Myocyte (in vitro differentiated cells): ENCODE data around the gene ECI2. TPM values are rescaled to one million over a fixed set of nuclear protein-coding genes. Genes with fewer than 3 reads are reported as not detected.

Source experiments
- DNase-seq: peaks from one replicate; pipeline ENCODE4 v3.0.0-alpha.2; 2012; ENCODE audit warnings: low read depth
- polyA plus RNA-seq: library from polyadenylated mRNA; unstranded; fragments of >200 nt; gene quantifications from one replicate; pipeline ENCODE4 v1.2.1, GENCODE V29; 2012; ENCODE audit warnings: missing spikeins
- total RNA-seq: library from RNA; depleted of rRNA; stranded (reverse); fragments of >200 nt; gene quantifications from 2 replicates; pipeline ENCODE4 v1.2.3, GENCODE V29; 2014

Gene ECI2, protein sequence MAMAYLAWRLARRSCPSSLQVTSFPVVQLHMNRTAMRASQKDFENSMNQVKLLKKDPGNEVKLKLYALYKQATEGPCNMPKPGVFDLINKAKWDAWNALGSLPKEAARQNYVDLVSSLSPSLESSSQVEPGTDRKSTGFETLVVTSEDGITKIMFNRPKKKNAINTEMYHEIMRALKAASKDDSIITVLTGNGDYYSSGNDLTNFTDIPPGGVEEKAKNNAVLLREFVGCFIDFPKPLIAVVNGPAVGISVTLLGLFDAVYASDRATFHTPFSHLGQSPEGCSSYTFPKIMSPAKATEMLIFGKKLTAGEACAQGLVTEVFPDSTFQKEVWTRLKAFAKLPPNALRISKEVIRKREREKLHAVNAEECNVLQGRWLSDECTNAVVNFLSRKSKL
- 46.5 and 58.4 TPM in 2 replicates for total RNA-seq
- polyA plus RNA-seq: 43.1 TPM

DNA sequence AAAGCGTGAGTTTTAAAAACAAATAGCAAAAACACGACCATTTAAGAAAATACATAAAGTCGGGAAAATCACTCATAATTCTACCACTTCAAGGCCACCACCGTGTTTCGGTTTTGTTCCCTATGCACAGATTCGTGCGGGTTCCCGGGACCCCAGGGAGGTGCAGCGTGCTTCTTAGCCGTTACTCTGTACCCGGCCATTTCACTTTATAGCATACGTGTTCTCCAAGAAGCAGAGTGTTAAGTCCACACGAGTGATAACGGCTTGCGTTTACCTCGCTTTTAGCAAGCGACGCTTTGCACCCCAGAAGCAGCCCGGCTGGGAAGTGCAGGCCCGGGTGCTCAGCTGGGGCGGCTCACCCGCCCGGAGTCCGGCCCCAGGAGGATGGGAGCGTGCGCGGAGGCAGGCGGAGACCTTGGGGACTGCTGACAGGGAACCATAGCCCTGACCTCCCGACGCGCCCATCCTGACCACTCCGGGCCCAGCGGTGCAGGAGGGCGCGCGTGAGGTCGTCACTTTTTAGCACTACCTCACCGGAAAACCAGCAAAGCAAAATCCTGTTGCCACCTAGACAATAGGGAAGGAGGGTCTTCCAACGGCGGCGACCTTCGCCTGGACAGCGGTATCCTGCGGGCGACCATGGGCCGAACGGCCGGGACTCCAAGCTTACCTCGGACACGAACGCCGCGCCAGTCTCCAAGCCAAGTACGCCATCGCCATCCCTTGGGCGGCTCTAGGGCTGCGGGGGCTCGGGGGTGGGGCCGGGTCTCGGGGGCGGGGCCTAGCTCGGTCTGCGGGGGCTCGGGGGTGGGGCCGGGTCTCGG lies at the start of gene ECI2:
Gene ECI2, minus strand, starts transcription at position 735 of the 824 bp plus-strand sequence. Its CDS starts 15 bp downstream, at position 720.
- DNase-seq: peak; percentile 78

DNA sequence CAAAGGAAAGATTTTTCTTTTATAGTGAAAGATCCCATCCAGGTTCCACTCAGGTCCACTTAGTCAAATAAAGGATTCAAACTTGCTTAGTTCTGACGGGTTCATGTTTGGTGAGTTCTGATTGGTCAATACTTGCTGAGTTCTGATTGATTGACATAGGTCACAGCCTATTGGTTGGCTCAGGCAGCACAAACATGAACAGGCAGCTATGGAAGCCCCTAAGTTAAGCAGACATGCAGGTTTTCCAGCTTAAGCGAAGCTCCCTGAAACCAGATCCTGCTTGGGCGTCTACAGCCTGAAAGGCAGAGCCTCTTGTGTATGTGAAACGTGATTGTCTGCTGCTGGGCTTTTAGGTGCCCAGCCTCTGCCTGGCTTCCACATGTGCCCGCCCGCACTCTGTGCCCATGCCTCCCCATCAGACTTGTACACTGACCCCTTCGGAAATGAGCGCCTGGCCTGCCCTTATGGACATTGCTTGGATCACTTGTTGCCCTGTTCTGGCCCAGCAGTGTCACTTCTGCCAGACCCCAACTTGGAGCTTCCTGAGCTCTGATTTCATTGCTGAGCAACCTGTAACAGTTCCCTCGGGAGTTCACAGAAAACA lies 45.4 kb upstream of the ECI2 start:
- DNase-seq: peak; percentile 45

DNA sequence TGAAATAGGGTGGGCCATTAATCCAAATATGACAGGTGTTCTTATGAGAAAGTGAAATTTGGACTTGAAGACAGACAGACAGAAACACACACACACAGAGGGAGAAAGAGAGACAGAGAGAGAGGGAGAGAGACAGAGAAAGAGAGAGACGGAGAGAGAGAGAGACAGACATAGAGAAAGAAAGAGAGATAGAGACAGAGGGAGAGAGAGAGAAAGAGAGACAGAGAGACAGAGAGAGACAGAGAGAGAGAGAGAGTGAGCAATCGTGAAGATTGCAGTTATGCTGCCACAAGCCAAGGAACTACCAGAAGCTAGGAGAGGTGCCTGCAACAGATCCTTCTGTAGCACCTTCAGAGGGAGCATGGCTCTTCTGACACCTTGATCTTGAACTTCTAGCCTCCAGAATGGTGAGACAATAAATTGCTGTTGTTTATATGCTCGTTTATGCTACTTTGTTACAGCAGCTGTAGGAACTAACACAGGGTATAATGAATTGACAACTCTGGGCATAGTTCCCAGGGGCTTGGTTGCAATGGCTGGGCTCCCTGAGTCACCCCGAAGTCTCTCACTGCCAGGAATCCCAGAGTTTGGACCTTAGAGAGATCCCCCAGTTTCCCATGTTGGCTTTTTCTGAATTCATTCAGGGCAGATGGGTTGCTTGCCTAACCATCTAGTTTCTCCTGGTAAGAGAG lies 44.7 kb upstream of the ECI2 start:
- DNase-seq: no peak

DNA sequence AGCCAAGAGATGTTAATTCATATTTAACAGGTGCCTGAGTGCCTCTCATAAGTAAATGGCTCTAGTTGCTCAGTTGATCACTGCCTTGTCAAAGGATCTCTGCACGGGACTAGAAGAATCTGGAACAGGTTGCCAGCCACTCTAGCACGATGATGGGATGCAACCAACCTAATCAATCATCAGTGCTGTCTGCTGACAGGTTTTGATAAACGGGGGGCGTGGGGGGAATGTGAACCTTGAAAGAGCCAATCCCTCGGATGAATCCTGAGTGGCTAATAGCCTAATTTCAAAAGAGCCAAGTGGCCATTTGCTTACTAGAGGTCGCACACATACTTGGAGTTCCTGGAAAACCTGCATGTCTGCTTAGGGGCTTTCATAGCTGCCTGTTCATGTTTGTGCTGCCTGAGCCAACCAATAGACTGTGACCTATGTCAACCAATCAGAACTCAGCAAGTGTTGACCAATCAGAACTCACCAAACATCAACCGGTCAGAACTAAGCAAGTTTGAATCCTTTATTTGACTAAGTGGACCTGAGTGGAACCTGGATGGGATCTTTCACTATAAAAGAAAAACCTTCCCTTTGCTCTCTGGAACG lies 43.5 kb upstream of the ECI2 start:
- DNase-seq: no peak

DNA sequence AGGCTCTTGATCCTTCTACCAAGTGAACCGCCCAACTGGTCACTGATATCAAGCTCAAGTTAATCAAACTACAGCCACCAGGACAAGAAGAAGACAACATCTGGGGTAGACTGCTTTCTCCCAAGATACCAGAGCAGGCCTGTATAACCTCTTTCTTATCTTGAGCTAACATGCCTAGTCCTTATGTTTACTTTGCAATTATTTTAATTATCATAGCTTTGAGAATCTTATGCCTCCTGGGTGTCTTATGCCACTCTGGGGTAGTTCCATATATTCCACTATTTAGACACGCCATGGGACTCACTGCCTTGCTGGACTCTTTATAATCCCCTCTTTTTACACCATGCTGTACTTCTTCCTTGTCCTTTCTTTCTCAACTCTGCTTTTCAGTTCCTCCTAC lies 41.5 kb upstream of the ECI2 start:
- no peak for DNase-seq

DNA sequence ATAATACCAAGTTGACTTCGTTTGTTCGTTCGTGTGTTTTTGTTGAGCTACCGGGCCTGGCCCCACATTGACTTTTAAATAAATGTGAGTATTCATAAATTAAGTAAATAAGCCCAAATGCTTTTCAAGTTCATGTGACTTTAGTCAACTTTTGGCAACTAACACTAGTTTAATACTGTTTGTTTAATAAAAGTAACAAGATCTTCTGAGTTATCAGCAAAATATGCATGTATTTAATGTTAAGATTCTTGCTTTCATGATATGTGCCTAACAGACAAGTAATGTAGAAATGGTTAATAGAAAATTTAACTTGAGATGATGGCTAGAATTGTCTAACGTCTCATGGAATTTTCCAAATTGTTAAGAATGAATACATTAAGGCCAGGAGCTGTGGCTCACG lies 38.7 kb upstream of the ECI2 start:
- no peak for DNase-seq

- no peak for DNase-seq
Measured at GRCh38 chr6:4172368-4172767, 37.0 kb upstream of the ECI2 start.

GRCh38 chr6:4170297-4170696 lies 34.9 kb upstream of the ECI2 start:
- no peak for DNase-seq

GRCh38 chr6:4169028-4169789 lies 33.8 kb upstream of the ECI2 start:
- no peak for DNase-seq

DNA sequence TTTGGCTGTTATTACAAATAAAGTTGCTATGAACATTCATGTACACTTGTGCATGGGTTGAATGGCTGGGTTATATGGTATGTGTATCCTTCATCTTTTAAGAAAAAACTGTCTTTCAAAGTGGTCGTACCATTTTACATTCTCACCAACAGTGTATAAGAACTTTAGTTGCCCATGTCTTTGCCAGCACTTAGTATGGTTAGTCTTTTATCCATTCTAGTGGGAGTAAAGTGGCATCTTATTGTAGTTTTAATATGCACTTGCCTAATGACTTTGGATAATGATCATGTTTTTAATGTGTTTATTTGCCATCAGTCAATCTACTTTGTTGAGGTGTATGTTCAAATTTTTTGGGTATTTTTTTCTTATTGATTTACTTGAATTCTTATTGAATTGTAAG lies 32.5 kb upstream of the ECI2 start:
- DNase-seq: no peak

DNA sequence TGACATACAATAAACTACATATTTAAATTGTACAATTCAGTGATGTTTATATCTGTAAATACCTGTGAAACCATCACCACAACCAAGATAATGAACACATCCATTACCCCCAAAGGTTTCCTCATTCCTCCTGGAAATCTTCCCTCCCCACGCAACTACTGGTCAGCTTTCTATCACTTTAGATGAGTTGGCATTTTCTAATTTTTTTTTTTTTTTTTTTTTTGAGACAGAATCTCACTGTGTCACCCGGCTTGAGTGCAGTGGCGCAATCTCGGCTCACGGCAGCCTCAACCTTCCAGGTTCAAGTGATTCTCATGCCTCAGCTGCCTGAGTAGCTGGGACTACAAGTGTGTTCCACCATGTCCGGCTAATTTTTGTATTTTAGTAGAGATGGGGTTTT lies 31.7 kb upstream of the ECI2 start:
- no peak for DNase-seq

DNA sequence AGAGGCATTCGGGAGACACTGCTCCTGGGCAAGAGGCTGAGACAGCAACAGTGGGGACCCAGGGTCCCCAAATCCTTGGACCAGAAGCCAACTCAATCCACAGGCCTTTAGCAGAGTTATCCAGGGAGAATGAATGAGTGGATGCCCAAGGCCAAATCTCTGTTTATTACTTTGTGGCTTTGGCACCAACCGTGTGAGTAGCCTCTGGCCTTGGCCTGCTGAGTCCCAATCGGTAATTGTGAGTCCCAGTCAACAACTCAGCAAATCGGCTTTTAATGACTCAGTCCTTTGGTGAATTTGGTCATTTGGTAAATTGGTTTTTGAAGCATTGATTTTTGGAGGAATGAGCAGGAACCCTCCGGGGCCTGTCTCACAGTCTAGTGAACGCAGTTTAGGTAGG lies 29.1 kb upstream of the ECI2 start:
- no peak for DNase-seq

GRCh38 chr6:4164117-4164442 lies 28.7 kb upstream of the ECI2 start:
- DNase-seq: no peak

- no peak for DNase-seq
Measured at GRCh38 chr6:4163408-4164116, 28.2 kb upstream of the ECI2 start.

DNA sequence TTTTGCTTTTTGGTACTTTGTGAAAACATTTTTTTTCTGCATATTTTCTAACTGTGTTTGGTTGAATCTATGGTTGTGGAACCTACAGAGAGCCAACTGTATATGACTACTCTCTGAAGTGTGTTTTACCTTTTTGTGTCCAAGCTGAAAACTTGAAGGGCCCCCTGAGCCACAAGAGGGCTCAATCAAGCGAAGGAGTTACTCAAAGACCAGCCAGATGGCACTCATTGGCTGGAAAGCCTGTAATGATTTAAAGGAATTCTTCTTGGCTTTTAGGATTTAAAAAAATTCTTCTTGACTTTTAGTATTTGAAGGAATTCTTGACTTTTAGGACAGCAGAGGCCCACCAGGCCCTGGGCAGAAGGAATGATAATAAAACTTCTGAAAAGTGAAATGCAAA lies 27.0 kb upstream of the ECI2 start:
- DNase-seq: no peak

DNA sequence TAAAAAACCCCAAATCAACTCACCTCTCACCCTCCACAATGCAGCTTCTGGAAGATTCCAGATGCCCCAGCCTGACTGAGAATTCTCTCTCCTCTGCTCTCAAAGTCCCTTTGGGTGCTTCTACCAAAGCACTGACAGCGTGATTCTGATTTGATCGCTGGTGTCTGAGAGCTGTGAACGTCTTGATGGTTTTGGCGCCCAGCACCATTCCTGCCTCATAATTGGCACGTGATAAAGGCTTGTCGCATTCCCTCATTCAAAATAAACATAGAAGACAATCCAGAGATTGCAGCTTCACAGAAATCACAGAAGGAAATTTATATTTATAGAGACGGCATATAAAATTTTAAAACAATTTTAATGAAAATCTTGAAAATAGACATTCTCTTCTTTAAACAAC lies 24.1 kb upstream of the ECI2 start:
- DNase-seq: no peak

- DNase-seq: peak; percentile 32
Measured at GRCh38 chr6:4157506-4157905, 22.1 kb upstream of the ECI2 start.

GRCh38 chr6:4155848-4156466 lies 20.6 kb upstream of the ECI2 start:
- DNase-seq: peak; percentile 88

DNA sequence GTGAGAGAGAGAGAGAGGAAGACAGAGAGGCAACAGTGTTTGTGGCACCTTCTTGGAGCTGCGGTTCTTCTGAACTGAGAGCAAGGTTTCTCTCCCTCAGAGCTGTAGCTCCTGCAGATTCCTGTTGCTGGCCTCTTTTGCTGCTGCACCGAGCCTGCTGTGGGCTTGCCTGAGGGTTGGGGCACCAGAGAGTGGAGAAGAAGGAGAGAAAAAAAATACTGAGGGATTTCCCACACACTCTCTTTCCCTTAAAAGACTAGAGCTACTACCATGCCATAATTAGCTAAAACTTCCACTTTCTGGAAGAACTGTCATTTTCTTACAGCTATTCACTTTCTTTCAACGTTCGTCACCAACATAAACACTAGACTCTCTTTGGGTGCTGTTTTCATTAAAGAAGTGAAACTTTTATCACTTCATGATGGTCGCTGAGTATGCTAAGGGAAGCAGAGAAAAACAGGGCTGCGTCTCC lies 18.2 kb upstream of the ECI2 start:
- no peak for DNase-seq
